Loucy (cell line): ENCODE results near the gene SCRN1.

Source experiments
- H2AFZ ChIP-seq: fragments of 200-600 bp; sonication (generic); 2 replicates; pipeline ENCODE4 v1.6.0; 2016; ENCODE audit warnings: antibody characterized with exemption, mild to moderate bottlenecking, low read length, moderate library complexity
- H3F3A ChIP-seq: fragments of 200-600 bp; 2 replicates; pipeline ENCODE4 v1.6.0; 2016; ENCODE audit warnings: antibody characterized with exemption, low read depth, mild to moderate bottlenecking
- H3K27me3 ChIP-seq: fragments of 200-600 bp; sonication (generic); 2 replicates; pipeline ENCODE4 v1.6.1; 2014; ENCODE audit warnings: low read length, mild to moderate bottlenecking; ENCODE audit not compliant: insufficient read depth, poor library complexity, severe bottlenecking
- H3K36me3 ChIP-seq: fragments of 200-600 bp; sonication (generic); 2 replicates; pipeline ENCODE4 v1.6.1; 2016; ENCODE audit warnings: low read length; ENCODE audit not compliant: insufficient read depth
- H3K4me1 ChIP-seq: fragments of 200-600 bp; sonication (generic); 2 replicates; pipeline ENCODE4 v1.5.1; 2014; ENCODE audit warnings: low read length, mild to moderate bottlenecking; ENCODE audit not compliant: insufficient read depth, poor library complexity, severe bottlenecking
- H3K4me2 ChIP-seq: fragments of 200-600 bp; sonication (generic); 2 replicates; pipeline ENCODE4 v1.6.0; 2014; ENCODE audit warnings: antibody characterized with exemption, low read length, low read depth, mild to moderate bottlenecking; ENCODE audit not compliant: poor library complexity, severe bottlenecking
- H3K4me3 ChIP-seq: fragments of 200-600 bp; sonication (generic); 2 replicates; pipeline ENCODE4 v1.5.1; 2014; ENCODE audit warnings: low read length, mild to moderate bottlenecking, mixed read lengths; ENCODE audit not compliant: poor library complexity, severe bottlenecking
- H3K79me2 ChIP-seq: fragments of 200-600 bp; sonication (generic); 2 replicates; pipeline ENCODE4 v1.6.1; 2014; ENCODE audit warnings: low read length; ENCODE audit not compliant: insufficient read depth
- H3K9ac ChIP-seq: fragments of 200-600 bp; sonication (generic); 2 replicates; pipeline ENCODE4 v1.6.0; 2014; ENCODE audit warnings: mild to moderate bottlenecking, low read depth, low read length, moderate library complexity; ENCODE audit not compliant: poor library complexity, severe bottlenecking
- H3K9me2 ChIP-seq: fragments of 200-600 bp; sonication (generic); replicated peaks from 2 replicates; pipeline ENCODE4 v1.6.1; 2016; ENCODE audit warnings: low read depth, low read length, mixed read lengths
- H3K9me3 ChIP-seq: fragments of 200-600 bp; sonication (generic); 2 replicates; pipeline ENCODE4 v1.6.1; 2014; ENCODE audit warnings: mild to moderate bottlenecking, antibody characterized with exemption, low read length, low read depth; ENCODE audit not compliant: insufficient read depth
- H4K20me1 ChIP-seq: fragments of 200-600 bp; sonication (generic); 2 replicates; pipeline ENCODE4 v1.6.0; 2014; ENCODE audit warnings: antibody characterized with exemption, low read length, mild to moderate bottlenecking; ENCODE audit not compliant: insufficient read depth, poor library complexity, severe bottlenecking
- CTCF ChIP-seq: fragments of 200-600 bp; sonication (generic); conservative IDR thresholded peaks from 2 replicates; pipeline ENCODE4 v1.5.1; 2014; ENCODE audit warnings: mild to moderate bottlenecking, antibody characterized with exemption, low read length
- EZH2phosphoT487 ChIP-seq: fragments of 200-600 bp; IDR thresholded peaks from 2 replicates; pipeline ENCODE4 v1.6.1; 2018; ENCODE audit warnings: antibody characterized with exemption, mild to moderate bottlenecking, moderate library complexity, borderline replicate concordance

Gene SCRN1

DNA sequence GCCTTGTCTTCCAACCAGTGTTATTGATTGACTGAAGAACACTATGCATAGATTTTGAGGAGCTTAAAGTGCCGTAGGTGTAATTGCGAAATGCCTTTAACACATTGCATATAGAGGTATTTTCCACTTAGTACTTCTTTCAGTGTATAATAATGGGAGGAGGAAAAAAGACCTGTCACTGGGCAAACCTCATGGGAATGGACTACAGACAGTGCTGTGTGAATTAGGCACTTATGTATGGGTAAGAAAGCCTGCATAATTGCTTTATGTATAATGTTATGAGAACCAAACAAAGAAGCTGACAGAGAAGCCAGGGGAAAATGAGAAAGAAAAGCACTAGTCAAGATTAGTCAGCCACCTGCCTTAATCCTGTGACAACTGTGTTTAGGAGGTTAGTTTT is 12.4 kb upstream of the SCRN1 start:
- no peak overlapping the region for H3K9ac ChIP-seq

GRCh38 chr7:29998489-29998888 is 8.9 kb upstream of the SCRN1 start:
- H3K27me3 ChIP-seq, result no peaks in the 10 kb centered on the region
- no peak overlapping the region for H3K9ac ChIP-seq
- no peak for TF ChIP-seq CTCF
- no peak for TF ChIP-seq EZH2phosphoT487
- no peak overlapping the region for H3K4me2 ChIP-seq
- no peak overlapping the region for H3K4me3 ChIP-seq
- H3F3A ChIP-seq, result no peaks in the 10 kb centered on the region
- H4K20me1 ChIP-seq, result no peaks in the 10 kb centered on the region
- H3K9me2 ChIP-seq, result no peaks in the 10 kb centered on the region
- no peaks in the 10 kb centered on the region for H3K36me3 ChIP-seq
- no peaks in the 10 kb centered on the region for H3K9me3 ChIP-seq
- no peak overlapping the region for H2AFZ ChIP-seq
- no peaks in the 10 kb centered on the region for H3K79me2 ChIP-seq
- no peaks in the 10 kb centered on the region for H3K4me1 ChIP-seq

More for the DNA sequence above, 12.4 kb upstream of the SCRN1 start:
- Histone ChIP-seq H3K4me2 (no peak overlapping the region), H3K9me3 (no peaks in the 10 kb centered on the region), H3K4me1 (no peaks in the 10 kb centered on the region), H3K4me3 (no peak overlapping the region), H4K20me1 (no peaks in the 10 kb centered on the region), H3K79me2 (no peaks in the 10 kb centered on the region), H3K9me2 (no peaks in the 10 kb centered on the region), H2AFZ (no peak overlapping the region), H3K36me3 (no peaks in the 10 kb centered on the region), H3F3A (no peaks in the 10 kb centered on the region), H3K27me3 (no peaks in the 10 kb centered on the region)
- TF ChIP-seq CTCF (no peak), EZH2phosphoT487 (no peak)

DNA sequence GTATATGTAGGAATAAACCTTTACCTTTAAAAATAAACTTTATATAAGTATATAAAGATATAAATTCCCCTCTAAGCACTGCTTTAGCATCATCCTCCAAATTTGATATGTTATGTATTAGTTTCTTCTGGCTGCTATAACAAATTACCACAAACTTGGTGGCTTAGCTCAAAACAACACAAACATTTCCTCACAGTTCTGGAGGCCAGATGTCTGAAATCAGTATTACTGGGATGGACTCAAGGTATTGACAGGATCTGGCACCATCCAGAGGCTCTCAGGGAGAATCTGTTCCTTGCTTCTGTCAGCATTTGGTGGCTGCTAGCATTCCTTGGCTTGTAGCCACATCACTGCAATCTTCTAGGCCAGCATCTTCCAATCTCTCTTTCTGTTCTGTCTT is 6.7 kb upstream of the SCRN1 start:
- Histone ChIP-seq H3K9me3 (no peaks in the 10 kb centered on the region), H3K4me3 (no peak overlapping the region), H3K4me2 (no peak overlapping the region), H3K79me2 (no peaks in the 10 kb centered on the region), H3F3A (no peaks in the 10 kb centered on the region), H3K27me3 (no peaks in the 10 kb centered on the region), H4K20me1 (no peaks in the 10 kb centered on the region), H3K36me3 (no peaks in the 10 kb centered on the region), H2AFZ (no peak overlapping the region), H3K9me2 (no peaks in the 10 kb centered on the region), H3K4me1 (no peaks in the 10 kb centered on the region), H3K9ac (no peak overlapping the region)
- no peak for TF ChIP-seq EZH2phosphoT487

DNA sequence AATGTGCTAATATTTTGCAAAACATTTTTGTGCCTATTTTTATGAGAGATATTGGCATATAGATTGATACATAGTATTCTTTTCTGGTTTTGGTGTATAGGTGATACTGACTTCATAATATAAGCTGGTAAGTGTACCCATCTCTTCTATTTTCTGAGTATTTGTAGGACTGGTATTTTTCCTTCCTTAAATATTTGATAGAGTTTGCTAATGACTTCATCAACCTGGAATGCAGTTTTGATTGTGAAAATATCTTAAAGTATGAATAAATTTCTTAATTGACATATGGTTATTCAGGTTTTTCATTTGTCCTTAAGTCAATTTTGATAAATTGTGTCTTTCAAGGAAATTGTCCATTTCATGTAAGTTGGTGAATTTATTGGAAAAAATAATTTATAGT is 6.1 kb upstream of the SCRN1 start:
- TF ChIP-seq CTCF (no peak), EZH2phosphoT487 (no peak)
- H3K4me1 ChIP-seq, result no peaks in the 10 kb centered on the region
- H2AFZ ChIP-seq, result no peak overlapping the region
- H3F3A ChIP-seq, result no peaks in the 10 kb centered on the region
- H3K36me3 ChIP-seq, result no peaks in the 10 kb centered on the region
- H3K27me3 ChIP-seq, result no peaks in the 10 kb centered on the region
- H3K79me2 ChIP-seq, result no peaks in the 10 kb centered on the region
- no peak overlapping the region for H3K4me2 ChIP-seq
- no peaks in the 10 kb centered on the region for H4K20me1 ChIP-seq
- H3K9me3 ChIP-seq, result no peaks in the 10 kb centered on the region
- H3K9me2 ChIP-seq, result no peaks in the 10 kb centered on the region
- no peak overlapping the region for H3K9ac ChIP-seq
- no peak overlapping the region for H3K4me3 ChIP-seq
